ENCODE data around the gene OGFOD1.

- no peak for TF ChIP-seq CTCF (IDR thresholded peaks at IDR 0.05)
- TF ChIP-seq POLR2A (IDR thresholded peaks at IDR 0.05) = no peak
- TF ChIP-seq POLR2AphosphoS5 (IDR thresholded peaks at IDR 0.05) = no peak
Observed at GRCh38 chr16:56518425-56518824, 67.1 kb downstream of the OGFOD1 start.
